Right lobe of liver (tissue), 6 donors: ENCODE measurements around the gene LONP1. TPM values are rescaled to one million over a fixed set of nuclear protein-coding genes. Genes with fewer than 3 reads are reported as not detected.
A peak's percentile ranks its signal among the peaks of the same experiment; 100 is the strongest.

Source experiments
- ATAC-seq, 4 donors: fragments of 200-7000 bp; cut with Tn5 transposase; one replicate each; pipeline ENCODE4 v1.9.1; 2020; ENCODE audit warnings: mild to moderate bottlenecking in 4 of 4, moderate library complexity in 4 of 4
- DNase-seq, 3 donors: peaks; one replicate each; pipeline ENCODE4 v3.0.0-alpha.2; 2020
- H3K27ac ChIP-seq, 3 donors: fragments of 200-600 bp; one replicate each; pipeline ENCODE4 v1.8.0; 2022
- H3K27me3 ChIP-seq, 2 donors: fragments of 200-600 bp; one replicate each; pipeline ENCODE4 v1.8.0; 2022
- H3K36me3 ChIP-seq, 4 donors: fragments of 200-600 bp; sonication (generic) in 1 of 4; one replicate each; pipeline versions ENCODE4 v1.5.1 to v1.8.0; 2017 to 2022; ENCODE audit warnings: control low read depth in 1 of 4
- H3K4me1 ChIP-seq, 4 donors: fragments of 200-600 bp; sonication (generic) in 1 of 4; one replicate each; pipeline versions ENCODE4 v1.5.1 to v1.8.0; 2017 to 2022; ENCODE audit warnings: control low read depth in 1 of 4
- H3K4me3 ChIP-seq, 3 donors: fragments of 200-600 bp; one replicate each; pipeline ENCODE4 v1.8.0; 2022
- H3K9me3 ChIP-seq, 4 donors: fragments of 200-600 bp; sonication (generic) in 1 of 4; one replicate each; pipeline versions ENCODE4 v1.5.1 to v1.8.0; 2017 to 2022; ENCODE audit warnings: control low read depth in 1 of 4
- POLR2A ChIP-seq: fragments of 450-650 bp; IDR thresholded peaks from one replicate; pipeline ENCODE4 v1.6.1; 2017; ENCODE audit warnings: antibody characterized with exemption, mild to moderate bottlenecking
- WGBS: methylation state at CpG from one replicate; pipeline ENCODE4 v1.1.6; 2018; ENCODE audit warnings: low coverage, low lambda C conversion rate; ENCODE audit not compliant: insufficient coverage; ENCODE audit errors: missing lambda C conversion rate; 5-methylcytosine and 5-hydroxymethylcytosine counted together
- intact Hi-C, 2 donors: fragments of 100-400 bp; cut with DNase I; formaldehyde crosslinking; loops; one replicate each; pipeline versions ENCODE4 v1.11.2 to v1.14.1; 2022
- total RNA-seq, 6 experiments: library from RNA; depleted of rRNA in 2 of 6; stranded (reverse); fragments of >200 nt in 2 of 6; fragmentation: NEBNext Ultra II Directional in 3 of 6; extraction: Animal tissue kit (Norgen Biotek cat#: 25700) in 3 of 6; gene quantifications; one replicate each; pipeline versions ENCODE4 v1.1.0 to v1.2.4, GENCODE V29; 2016 to 2023
- TF ChIP-seq, protein P1 (sequence below), 4 donors: fragments of 200-600 bp in 3 of 4; fragments of 450-650 bp in 1 of 4; IDR thresholded peaks; one replicate each; pipeline versions ENCODE4 v1.5.1 to v1.8.0; 2016 to 2022; ENCODE audit warnings: antibody characterized with exemption in 4 of 4, mild to moderate bottlenecking in 2 of 4
- donor health status: DM: no; HTN: yes; CAD: no.
- donor health status: DM: no; HTN: no; CAD: no.
- donor health status: DM: no; HTN: no; CAD: no.
- donor health status: DM: no; HTN: yes; CAD: no.
- donor health status: DM: no; HTN: yes; CAD: no.

Gene LONP1
- total RNA-seq, 6 experiments from 2014 or later, result 54.5 to 123 (median 66.8) TPM

DNA sequence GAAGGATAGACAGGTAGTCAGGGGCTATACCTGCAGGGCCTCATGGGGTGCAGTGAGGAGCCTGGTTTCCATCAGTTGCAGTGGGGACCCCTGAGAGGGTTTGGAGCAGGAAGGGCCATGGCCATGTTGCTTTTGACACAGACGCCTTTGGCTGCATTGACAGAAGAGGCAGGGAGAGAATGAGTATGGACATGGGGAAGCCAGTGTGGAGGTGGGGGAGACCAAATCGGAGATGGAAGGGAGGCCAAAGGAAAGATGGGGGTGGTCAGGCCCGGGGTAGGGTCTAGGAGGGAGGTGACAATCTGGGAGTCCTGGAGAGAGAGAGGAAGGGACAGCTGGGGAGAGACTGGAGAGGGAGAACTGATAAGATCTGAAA, 37.9 kb downstream of the LONP1 start:
- no peaks in the 10 kb centered on the region for H3K9me3 ChIP-seq
- H3K4me1 ChIP-seq, result peaks cover 0 to 6% (median 0%) of the 10 kb centered on the region in 4 donors
- no peaks in the 10 kb centered on the region for H3K36me3 ChIP-seq
- H3K4me3 ChIP-seq, result no peak overlapping the region
- DNase-seq, result no peak
- no peak for ATAC-seq
- 88% methylated on average over 2 of the region's 3 CpGs for WGBS
- no peaks in the 10 kb centered on the region for H3K27me3 ChIP-seq
- intact Hi-C loops, result no loop called here
- TF ChIP-seq, protein P1, sequence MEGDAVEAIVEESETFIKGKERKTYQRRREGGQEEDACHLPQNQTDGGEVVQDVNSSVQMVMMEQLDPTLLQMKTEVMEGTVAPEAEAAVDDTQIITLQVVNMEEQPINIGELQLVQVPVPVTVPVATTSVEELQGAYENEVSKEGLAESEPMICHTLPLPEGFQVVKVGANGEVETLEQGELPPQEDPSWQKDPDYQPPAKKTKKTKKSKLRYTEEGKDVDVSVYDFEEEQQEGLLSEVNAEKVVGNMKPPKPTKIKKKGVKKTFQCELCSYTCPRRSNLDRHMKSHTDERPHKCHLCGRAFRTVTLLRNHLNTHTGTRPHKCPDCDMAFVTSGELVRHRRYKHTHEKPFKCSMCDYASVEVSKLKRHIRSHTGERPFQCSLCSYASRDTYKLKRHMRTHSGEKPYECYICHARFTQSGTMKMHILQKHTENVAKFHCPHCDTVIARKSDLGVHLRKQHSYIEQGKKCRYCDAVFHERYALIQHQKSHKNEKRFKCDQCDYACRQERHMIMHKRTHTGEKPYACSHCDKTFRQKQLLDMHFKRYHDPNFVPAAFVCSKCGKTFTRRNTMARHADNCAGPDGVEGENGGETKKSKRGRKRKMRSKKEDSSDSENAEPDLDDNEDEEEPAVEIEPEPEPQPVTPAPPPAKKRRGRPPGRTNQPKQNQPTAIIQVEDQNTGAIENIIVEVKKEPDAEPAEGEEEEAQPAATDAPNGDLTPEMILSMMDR (IDR thresholded peaks at IDR 0.05), result no peak
- no peak for TF ChIP-seq POLR2A
- no peak overlapping the region for H3K27ac ChIP-seq

DNA sequence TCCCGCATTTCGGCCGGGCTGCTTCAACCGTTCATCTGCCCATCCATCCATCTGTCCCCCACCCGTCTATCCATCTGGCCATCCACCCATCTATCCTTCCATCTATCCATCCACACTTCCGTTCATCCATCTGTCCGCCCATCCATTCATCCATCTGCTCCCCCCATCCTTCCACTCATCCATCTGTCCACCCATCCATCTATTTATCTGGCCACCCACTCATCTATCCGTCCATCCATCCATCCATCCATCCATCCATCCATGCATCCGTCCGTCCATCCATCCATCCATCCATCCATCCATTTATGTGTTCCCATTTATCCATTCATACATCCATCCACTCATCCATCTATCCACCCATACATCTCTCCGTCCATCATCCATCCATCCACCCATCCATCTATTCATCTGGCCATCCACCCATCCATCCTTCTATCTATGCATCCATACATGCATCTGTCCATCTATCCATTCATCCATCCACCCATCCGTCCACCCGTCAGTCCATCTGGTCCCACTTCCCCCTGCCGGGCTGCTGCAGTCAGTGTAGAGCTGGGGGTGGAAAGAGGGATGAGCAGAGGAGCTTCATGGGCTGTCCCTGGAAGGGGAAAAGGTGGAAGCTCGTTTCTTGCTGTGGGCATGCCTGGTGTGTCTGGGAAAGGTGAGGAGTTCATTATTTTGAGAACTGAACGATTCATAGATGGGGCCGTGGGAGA, 38.4 kb downstream of the LONP1 start:
- DNase-seq (no peak), ATAC-seq (no peak)
- Histone ChIP-seq H3K4me1 (peaks cover 0 to 6% (median 0%) of the 10 kb centered on the region in 4 donors), H3K36me3 (no peaks in the 10 kb centered on the region), H3K27me3 (no peaks in the 10 kb centered on the region), H3K4me3 (peak overlapping the region; percentile 62 to 97 (median 95)), H3K9me3 (no peaks in the 10 kb centered on the region), H3K27ac (no peak overlapping the region)
- WGBS, result 67% methylated on average over 16 of the region's 17 CpGs
- intact Hi-C loops, result no loop called here
- TF ChIP-seq, protein P1 (IDR thresholded peaks at IDR 0.05), result no peak
- no peak for TF ChIP-seq POLR2A

DNA sequence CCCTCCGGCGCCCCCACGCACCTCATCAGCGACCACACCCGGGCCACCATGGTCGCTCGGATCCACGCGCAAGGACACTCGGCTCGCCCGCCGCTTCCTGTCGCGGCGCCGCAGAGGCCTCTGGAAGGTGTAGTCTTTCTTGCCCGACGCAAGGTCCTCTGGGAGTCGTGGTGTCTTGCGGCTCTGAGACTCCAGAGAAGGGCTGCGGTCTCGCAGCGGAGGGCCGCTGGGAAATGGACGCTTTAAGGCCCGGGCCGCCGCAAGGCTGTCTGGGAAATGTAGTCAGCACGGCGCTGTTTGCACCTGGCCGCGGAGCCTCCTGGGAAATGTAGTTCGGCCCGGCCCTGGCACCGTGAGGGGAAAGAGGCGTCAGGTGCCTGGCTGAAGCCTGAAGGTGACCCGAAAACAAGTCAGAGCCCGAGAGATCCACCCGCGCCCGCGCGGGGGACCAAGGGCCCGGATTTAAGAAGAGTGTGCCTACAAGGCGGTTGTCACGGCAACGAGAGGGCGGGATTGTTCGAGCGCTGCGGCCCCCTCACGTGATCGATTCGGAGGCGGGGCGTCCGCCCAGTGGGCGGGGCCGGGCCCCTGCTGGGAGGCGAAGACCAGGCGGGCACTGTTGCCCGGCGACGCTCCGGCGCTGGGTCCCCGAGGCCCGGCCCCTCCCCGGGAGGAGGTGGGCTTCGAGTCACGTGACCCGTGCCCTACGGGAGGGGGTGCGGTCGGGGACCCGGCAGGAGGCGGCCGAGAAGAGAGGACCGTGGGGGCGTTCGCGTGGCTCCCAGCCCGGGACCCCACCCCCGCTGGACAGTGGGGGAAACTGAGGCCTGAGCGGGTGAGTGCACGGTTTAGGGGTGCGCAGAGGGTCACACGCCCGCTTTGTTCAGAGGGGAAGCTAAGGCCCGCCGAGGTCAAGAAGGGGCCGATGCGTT, 39.2 kb downstream of the LONP1 start, which contains the start of the genes HSD11B1L and MICOS13:
Gene HSD11B1L, plus strand, starts transcription at position 591 of the 932 bp plus-strand sequence. CDS start 3,806 bp downstream, outside the sequence.
Gene MICOS13, minus strand, starts transcription at position 80 of the 932 bp plus-strand sequence. Its CDS starts 30 bp downstream, at position 50.
- Histone ChIP-seq H3K9me3 (no peaks in the 10 kb centered on the region), H3K27ac (peak within 1 kb of the TSS; percentile 82 to 83 (median 82)), H3K4me3 (peak within 1 kb of the TSS; percentile 62 to 97 (median 95)), H3K27me3 (no peaks in the 10 kb centered on the region), H3K4me1 (peaks cover 0 to 6% (median 0%) of the 10 kb centered on the region in 4 donors), H3K36me3 (no peaks in the 10 kb centered on the region)
- TF ChIP-seq, protein P1 (IDR thresholded peaks at IDR 0.05), result no peak
- TF ChIP-seq POLR2A, result no peak
- intact Hi-C loops, result no loop called here
- peak; percentile 90 to 95 (median 92) for ATAC-seq
- 0% methylated on average over 17 of the region's 94 CpGs for WGBS
- peak; percentile 98 to 99 (median 99) for DNase-seq

DNA sequence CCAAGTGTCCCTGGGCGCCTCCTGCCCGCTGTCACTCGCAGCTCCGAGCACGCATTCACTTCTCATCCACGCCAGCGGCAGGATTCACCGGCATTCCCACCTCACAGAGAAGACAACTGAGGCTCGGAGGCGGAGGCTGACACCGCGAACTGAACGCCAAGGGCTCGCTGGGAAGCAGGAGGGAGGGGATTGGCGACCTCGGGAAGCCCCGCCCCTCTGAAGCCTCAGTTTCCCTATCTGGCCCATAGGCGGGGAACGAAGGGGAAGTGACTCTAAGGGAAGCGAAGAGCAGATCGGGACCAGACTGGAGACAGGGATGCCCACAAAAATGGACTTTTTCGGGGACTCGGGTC, 39.9 kb downstream of the LONP1 start:
- H3K27ac ChIP-seq, result peak overlapping the region; percentile 72 to 82 (median 82)
- intact Hi-C loops, result no loop called here
- TF ChIP-seq POLR2A, result no peak
- TF ChIP-seq, protein P1 (IDR thresholded peaks at IDR 0.05), result no peak
- peak in 3 of 4 donors; percentile 1 to 4 (median 1) for ATAC-seq
- H3K36me3 ChIP-seq, result no peaks in the 10 kb centered on the region
- no peak for DNase-seq
- no peaks in the 10 kb centered on the region for H3K27me3 ChIP-seq
- no peaks in the 10 kb centered on the region for H3K9me3 ChIP-seq
- peaks cover 0 to 6% (median 0%) of the 10 kb centered on the region in 4 donors for H3K4me1 ChIP-seq
- WGBS, result 0% methylated on average over 11 of the region's 23 CpGs
- peak overlapping the region; percentile 62 to 97 (median 95) for H3K4me3 ChIP-seq
